ENCODE results near the gene CGNL1.

The CGNL1 gene

DNA sequence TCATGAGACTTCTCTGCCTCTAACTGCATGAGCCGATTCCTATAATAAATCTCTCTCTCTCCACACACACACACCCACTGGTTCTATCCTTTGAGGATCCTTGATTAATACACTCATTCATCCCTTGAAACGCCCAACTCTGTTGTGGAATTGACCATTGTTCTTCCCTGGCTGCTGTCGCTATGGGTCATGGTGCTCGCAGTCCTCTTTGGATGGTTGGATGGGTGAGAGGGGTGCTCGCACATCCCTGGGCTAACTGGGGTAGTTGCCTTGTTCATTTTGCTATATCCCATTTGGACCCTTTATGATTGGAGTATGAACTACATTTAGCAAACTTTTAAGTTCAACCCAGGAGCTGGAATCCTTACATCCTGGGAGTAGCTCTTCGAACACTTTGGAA, 181.5 kb downstream of the CGNL1 start:
- H3K4me1 ChIP-seq (ENCODE audit: control insufficient read depth, insufficient read depth, low read length), result peaks cover 18% of the 10 kb centered on the region
- no peak overlapping the region for H3K4me3 ChIP-seq (ENCODE audit: insufficient read depth, low read depth, low read length)
- no peaks in the 10 kb centered on the region for H3K9me3 ChIP-seq (ENCODE audit: control insufficient read depth, low read length)
- H3K27me3 ChIP-seq (ENCODE audit: control insufficient read depth, insufficient read depth, low read length, poor library complexity, severe bottlenecking), result no peaks in the 10 kb centered on the region
- 93 to 95% methylated on average over 6 of the region's 6 CpGs for WGBS, 2 experiments
- no peak overlapping the region for H3K27ac ChIP-seq (ENCODE audit: insufficient read depth, low read depth, low read length, poor library complexity, severe bottlenecking)
- H3K36me3 ChIP-seq (ENCODE audit: control insufficient read depth, insufficient read depth, low read length), result no peaks in the 10 kb centered on the region

DNA sequence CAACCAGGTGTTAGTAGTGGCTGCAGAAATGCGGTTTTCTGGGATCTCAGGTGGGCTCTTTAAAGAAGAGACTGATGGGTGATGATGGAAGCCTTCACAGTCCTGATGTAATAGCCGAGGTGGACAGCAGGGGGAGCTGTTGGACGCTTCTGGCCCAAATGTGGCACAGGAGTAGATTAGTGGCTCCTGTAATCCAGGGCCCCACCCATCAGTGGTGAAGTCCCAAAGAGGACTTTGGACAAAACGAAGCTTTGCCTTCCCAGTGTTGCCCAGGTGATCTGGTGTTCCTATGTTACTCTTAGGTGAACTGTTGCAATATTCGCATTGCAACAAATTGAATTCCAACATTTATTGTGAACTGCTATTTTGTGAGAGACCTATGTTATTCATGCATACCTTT, 183.6 kb downstream of the CGNL1 start:
- Histone ChIP-seq H3K27ac (ENCODE audit: insufficient read depth, low read depth, low read length, poor library complexity, severe bottlenecking) (no peak overlapping the region), H3K9me3 (ENCODE audit: control insufficient read depth, low read length) (no peaks in the 10 kb centered on the region), H3K27me3 (ENCODE audit: control insufficient read depth, insufficient read depth, low read length, poor library complexity, severe bottlenecking) (no peaks in the 10 kb centered on the region), H3K4me1 (ENCODE audit: control insufficient read depth, insufficient read depth, low read length) (peaks cover 3% of the 10 kb centered on the region), H3K4me3 (ENCODE audit: insufficient read depth, low read depth, low read length) (no peak overlapping the region), H3K36me3 (ENCODE audit: control insufficient read depth, insufficient read depth, low read length) (no peaks in the 10 kb centered on the region)
- 20% methylated on average over 5 of the region's 5 CpGs for WGBS, 2 experiments

DNA sequence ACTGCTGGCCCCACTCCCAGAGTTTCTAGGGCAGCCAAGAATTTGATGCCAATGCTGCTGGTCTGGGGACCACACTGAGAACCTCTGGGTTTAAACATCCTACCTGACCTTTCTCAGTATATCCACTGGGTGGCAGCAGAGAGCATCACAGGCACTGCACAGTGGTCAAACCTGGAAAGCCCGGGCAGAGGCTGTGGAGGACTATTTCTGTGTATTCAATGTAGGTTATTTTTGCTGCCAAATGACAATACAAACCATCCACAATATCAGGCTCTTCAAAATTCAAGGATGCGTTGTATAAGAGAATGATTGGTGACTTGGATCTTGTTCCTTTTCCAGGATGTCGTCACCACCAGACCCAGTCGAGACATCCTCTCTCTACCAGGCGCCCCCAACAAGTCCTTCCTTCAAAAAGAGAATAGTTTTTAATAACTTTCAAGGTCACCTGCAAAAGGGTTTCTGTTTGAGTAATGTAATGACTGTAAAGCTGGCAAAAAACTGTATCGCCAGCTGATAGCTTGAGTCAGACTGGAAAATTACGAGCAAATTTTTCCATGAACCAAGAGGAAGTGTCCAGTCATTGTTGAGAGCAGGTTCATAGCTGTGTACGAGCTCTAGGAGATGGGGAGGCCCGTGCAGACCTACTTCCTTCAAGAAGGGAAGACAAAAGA, 184.9 kb downstream of the CGNL1 start:
- Histone ChIP-seq H3K4me3 (ENCODE audit: insufficient read depth, low read depth, low read length) (no peak overlapping the region), H3K4me1 (ENCODE audit: control insufficient read depth, insufficient read depth, low read length) (no peaks in the 10 kb centered on the region), H3K27me3 (ENCODE audit: control insufficient read depth, insufficient read depth, low read length, poor library complexity, severe bottlenecking) (no peaks in the 10 kb centered on the region), H3K9me3 (ENCODE audit: control insufficient read depth, low read length) (no peaks in the 10 kb centered on the region), H3K27ac (ENCODE audit: insufficient read depth, low read depth, low read length, poor library complexity, severe bottlenecking) (no peak overlapping the region), H3K36me3 (ENCODE audit: control insufficient read depth, insufficient read depth, low read length) (no peaks in the 10 kb centered on the region)
- WGBS, 2 experiments, result 73 to 76% methylated on average over 5 to 7 of the region's 9 CpGs

DNA sequence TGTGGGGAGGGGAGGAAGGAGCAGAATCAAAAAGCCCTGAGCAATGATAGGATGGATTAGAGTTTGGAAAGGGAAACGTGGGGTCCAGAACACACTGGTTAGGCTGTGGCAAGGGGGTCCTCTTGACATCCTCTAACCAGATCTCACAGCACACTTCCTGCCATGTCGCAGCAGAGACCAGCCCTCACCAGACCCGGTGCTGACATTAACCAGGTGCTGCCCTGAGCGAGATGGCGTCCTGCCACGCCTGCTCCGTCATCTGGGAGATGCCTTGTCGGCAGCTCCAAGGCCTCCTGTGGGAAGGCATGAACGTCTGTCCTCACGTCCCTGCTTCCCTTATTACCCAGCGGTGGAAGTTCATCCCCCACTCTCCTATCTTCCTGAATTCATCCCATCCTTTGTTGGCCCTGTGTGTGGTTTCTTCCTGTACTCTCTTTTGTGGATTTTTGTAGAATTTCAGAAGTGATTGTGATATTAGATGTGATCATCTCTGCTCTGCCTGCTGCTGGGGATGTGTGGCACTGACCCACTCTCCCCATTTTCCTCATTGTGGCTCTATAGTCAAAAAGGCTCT, 186.0 kb downstream of the CGNL1 start:
- Histone ChIP-seq H3K4me1 (ENCODE audit: control insufficient read depth, insufficient read depth, low read length) (no peaks in the 10 kb centered on the region), H3K27me3 (ENCODE audit: control insufficient read depth, insufficient read depth, low read length, poor library complexity, severe bottlenecking) (no peaks in the 10 kb centered on the region), H3K4me3 (ENCODE audit: insufficient read depth, low read depth, low read length) (no peak overlapping the region), H3K9me3 (ENCODE audit: control insufficient read depth, low read length) (no peaks in the 10 kb centered on the region), H3K27ac (ENCODE audit: insufficient read depth, low read depth, low read length, poor library complexity, severe bottlenecking) (no peak overlapping the region), H3K36me3 (ENCODE audit: control insufficient read depth, insufficient read depth, low read length) (no peaks in the 10 kb centered on the region)
- WGBS, 2 experiments, result 92 to 95% methylated on average over 11 of the region's 11 CpGs

DNA sequence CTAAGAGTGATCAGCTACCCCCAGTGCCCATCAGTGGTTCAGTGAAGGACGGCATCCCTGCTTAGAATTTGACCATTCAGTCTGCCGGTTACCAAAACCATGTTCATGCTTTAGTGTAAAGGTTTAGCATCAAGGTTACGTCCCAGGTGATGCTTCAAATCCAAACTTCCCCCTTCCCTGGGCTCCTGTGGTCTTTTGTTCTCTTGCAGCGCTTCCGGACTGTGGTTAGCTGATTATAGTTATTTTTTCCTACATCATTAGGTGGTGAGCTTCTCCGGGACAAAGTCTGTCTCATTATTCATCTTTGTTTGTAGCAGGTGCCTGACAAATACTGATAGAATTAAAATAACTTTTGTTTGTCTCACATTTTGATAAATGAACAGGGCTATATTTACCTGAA, 187.1 kb downstream of the CGNL1 start:
- WGBS, 2 experiments, result 88 to 96% methylated on average over 3 to 6 of the region's 6 CpGs

DNA sequence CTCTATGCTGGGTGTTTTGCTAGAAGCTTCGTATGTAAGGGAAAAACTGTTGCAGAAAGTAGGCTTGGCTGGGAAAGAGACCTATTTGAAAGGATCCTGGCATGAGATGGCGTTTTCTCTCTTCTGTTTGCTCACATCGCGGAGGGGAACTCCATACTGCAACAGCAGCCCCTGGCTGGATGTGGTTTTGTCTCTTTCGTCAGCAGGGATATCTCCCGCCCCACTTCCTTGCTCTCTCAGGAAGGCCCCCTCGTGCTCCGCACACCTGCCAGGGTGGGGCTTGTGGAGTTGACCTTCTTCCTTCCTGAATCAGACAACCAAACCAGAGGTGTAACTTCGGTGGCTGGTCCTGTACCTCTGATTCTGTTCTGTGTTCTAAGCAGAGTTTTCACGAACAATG, 189.0 kb downstream of the CGNL1 start:
- 63 to 68% methylated on average over 10 of the region's 10 CpGs for WGBS, 2 experiments
- Histone ChIP-seq H3K27ac (ENCODE audit: insufficient read depth, low read depth, low read length, poor library complexity, severe bottlenecking) (no peak overlapping the region), H3K4me3 (ENCODE audit: insufficient read depth, low read depth, low read length) (no peak overlapping the region), H3K4me1 (ENCODE audit: control insufficient read depth, insufficient read depth, low read length) (no peaks in the 10 kb centered on the region), H3K9me3 (ENCODE audit: control insufficient read depth, low read length) (no peaks in the 10 kb centered on the region), H3K36me3 (ENCODE audit: control insufficient read depth, insufficient read depth, low read length) (no peaks in the 10 kb centered on the region), H3K27me3 (ENCODE audit: control insufficient read depth, insufficient read depth, low read length, poor library complexity, severe bottlenecking) (no peaks in the 10 kb centered on the region)

More for the DNA sequence above, 187.1 kb downstream of the CGNL1 start:
- H3K9me3 ChIP-seq (ENCODE audit: control insufficient read depth, low read length), result no peaks in the 10 kb centered on the region
- no peaks in the 10 kb centered on the region for H3K4me1 ChIP-seq (ENCODE audit: control insufficient read depth, insufficient read depth, low read length)
- no peak overlapping the region for H3K27ac ChIP-seq (ENCODE audit: insufficient read depth, low read depth, low read length, poor library complexity, severe bottlenecking)
- H3K27me3 ChIP-seq (ENCODE audit: control insufficient read depth, insufficient read depth, low read length, poor library complexity, severe bottlenecking), result no peaks in the 10 kb centered on the region
- H3K4me3 ChIP-seq (ENCODE audit: insufficient read depth, low read depth, low read length), result no peak overlapping the region
- no peaks in the 10 kb centered on the region for H3K36me3 ChIP-seq (ENCODE audit: control insufficient read depth, insufficient read depth, low read length)

DNA sequence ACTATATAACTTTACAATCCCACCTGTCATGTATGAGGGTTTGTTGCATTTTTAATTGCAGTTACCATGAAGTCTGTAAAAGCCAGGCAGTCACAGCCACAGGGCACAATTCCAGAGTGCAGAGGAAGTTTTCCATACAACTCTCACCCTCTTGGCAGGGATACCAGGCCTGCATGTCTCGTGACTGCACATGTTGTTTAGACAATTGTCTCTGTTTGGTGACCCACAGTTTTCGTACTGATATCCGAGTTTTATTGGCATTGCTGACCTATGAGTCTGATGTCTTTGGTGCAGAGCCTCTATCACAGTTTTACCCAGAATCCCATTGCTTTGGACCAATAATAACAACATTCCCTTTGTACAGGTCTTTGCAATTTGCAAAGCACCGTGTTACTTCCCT, 190.5 kb downstream of the CGNL1 start:
- Histone ChIP-seq H3K27ac (ENCODE audit: insufficient read depth, low read depth, low read length, poor library complexity, severe bottlenecking) (no peak overlapping the region), H3K9me3 (ENCODE audit: control insufficient read depth, low read length) (no peaks in the 10 kb centered on the region), H3K4me3 (ENCODE audit: insufficient read depth, low read depth, low read length) (no peak overlapping the region), H3K4me1 (ENCODE audit: control insufficient read depth, insufficient read depth, low read length) (no peaks in the 10 kb centered on the region), H3K36me3 (ENCODE audit: control insufficient read depth, insufficient read depth, low read length) (no peaks in the 10 kb centered on the region), H3K27me3 (ENCODE audit: control insufficient read depth, insufficient read depth, low read length, poor library complexity, severe bottlenecking) (no peaks in the 10 kb centered on the region)
- 95 to 97% methylated on average over 4 of the region's 4 CpGs for WGBS, 2 experiments

DNA sequence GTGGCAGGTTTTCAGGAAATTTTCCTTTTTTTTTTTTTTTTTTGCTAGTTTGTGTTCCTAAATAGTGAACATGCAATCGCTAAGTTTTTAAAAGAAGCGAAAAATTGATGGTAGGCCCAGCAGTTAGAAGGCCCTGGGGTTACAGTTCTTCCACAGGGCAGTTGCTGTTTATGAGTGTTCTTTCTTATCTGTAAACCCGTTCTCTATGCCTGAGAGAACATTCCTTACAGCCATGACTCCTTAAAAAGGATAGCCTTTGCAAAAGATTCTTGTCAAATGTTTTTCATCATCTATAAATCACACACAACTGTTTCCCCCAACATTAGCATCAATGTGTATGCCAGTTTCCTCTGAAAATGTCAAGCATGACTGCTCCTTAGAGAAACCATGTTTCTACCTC, 191.6 kb downstream of the CGNL1 start:
- Histone ChIP-seq H3K4me1 (ENCODE audit: control insufficient read depth, insufficient read depth, low read length) (no peaks in the 10 kb centered on the region), H3K27me3 (ENCODE audit: control insufficient read depth, insufficient read depth, low read length, poor library complexity, severe bottlenecking) (no peaks in the 10 kb centered on the region), H3K9me3 (ENCODE audit: control insufficient read depth, low read length) (no peaks in the 10 kb centered on the region), H3K4me3 (ENCODE audit: insufficient read depth, low read depth, low read length) (no peak overlapping the region), H3K36me3 (ENCODE audit: control insufficient read depth, insufficient read depth, low read length) (no peaks in the 10 kb centered on the region), H3K27ac (ENCODE audit: insufficient read depth, low read depth, low read length, poor library complexity, severe bottlenecking) (no peak overlapping the region)
- 92 to 95% methylated on average over 3 of the region's 3 CpGs for WGBS, 2 experiments

DNA sequence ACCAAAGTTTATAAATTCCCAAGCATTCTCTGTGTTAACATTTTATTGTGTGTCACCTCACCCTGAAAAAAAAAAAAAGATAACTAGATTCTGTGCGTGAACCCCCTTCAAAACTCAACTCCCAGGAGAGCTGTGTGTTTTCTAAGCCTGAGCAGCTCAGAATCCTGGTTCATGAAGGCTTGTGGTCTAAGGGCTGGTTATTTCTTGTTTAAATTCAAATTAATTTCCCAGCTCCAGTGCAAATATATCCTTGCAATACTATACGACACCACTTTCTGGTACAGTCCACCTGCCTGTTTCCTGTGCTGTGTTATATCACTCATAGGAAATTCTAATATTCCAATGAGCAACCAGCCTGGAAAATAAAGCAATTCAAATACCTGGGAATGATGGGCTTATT, 192.0 kb downstream of the CGNL1 start:
- 88 to 95% methylated on average over 1 to 2 of the region's 2 CpGs for WGBS, 2 experiments
- no peak overlapping the region for H3K4me3 ChIP-seq (ENCODE audit: insufficient read depth, low read depth, low read length)
- no peaks in the 10 kb centered on the region for H3K9me3 ChIP-seq (ENCODE audit: control insufficient read depth, low read length)
- no peaks in the 10 kb centered on the region for H3K36me3 ChIP-seq (ENCODE audit: control insufficient read depth, insufficient read depth, low read length)
- no peak overlapping the region for H3K27ac ChIP-seq (ENCODE audit: insufficient read depth, low read depth, low read length, poor library complexity, severe bottlenecking)
- H3K4me1 ChIP-seq (ENCODE audit: control insufficient read depth, insufficient read depth, low read length), result no peaks in the 10 kb centered on the region
- H3K27me3 ChIP-seq (ENCODE audit: control insufficient read depth, insufficient read depth, low read length, poor library complexity, severe bottlenecking), result no peaks in the 10 kb centered on the region

DNA sequence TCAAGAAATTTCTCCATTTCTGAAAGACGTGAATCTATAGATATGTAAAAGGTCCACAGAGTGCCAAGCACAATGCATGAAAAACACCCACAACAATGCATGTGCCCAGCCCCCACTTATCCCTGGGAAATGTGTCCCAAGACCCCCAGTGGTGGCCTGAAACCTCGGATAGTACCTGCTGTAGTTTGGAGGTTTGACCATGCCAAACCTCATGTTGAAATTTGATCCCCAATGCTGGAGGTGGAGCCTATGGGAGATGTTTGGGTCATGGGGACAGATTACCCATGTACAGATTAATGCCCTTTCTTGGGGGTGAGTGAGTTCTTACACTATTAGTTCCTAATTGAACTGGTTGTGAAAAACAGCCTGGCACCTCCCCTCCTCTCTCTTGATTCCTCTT, 194.0 kb downstream of the CGNL1 start:
- H3K27ac ChIP-seq (ENCODE audit: insufficient read depth, low read depth, low read length, poor library complexity, severe bottlenecking), result no peak overlapping the region
- WGBS, 2 experiments, result 55 to 75% methylated on average over 1 to 2 of the region's 2 CpGs
- no peaks in the 10 kb centered on the region for H3K4me1 ChIP-seq (ENCODE audit: control insufficient read depth, insufficient read depth, low read length)
- H3K27me3 ChIP-seq (ENCODE audit: control insufficient read depth, insufficient read depth, low read length, poor library complexity, severe bottlenecking), result no peaks in the 10 kb centered on the region
- H3K9me3 ChIP-seq (ENCODE audit: control insufficient read depth, low read length), result no peaks in the 10 kb centered on the region
- H3K4me3 ChIP-seq (ENCODE audit: insufficient read depth, low read depth, low read length), result no peak overlapping the region
- H3K36me3 ChIP-seq (ENCODE audit: control insufficient read depth, insufficient read depth, low read length), result no peaks in the 10 kb centered on the region

Data from ectodermal cell (in vitro differentiated cells).